Measurements from ENCODE around the gene FN1. TPM values are rescaled to one million over a fixed set of nuclear protein-coding genes. Genes with fewer than 3 reads are reported as not detected.

FN1 gene
- polyA plus RNA-seq, 3 donors from 2014 or later, result 0.69 TPM; not detected in 2

- Mint-ChIP-seq H3K27me3 (ENCODE audit: low read depth in 3 of 3) (peaks cover 0 to 3% (median 3%) of the 10 kb centered on the region in 3 donors), H3K4me3 (no peak overlapping the region), H3K9me3 (no peaks in the 10 kb centered on the region), H3K36me3 (no peaks in the 10 kb centered on the region), H3K27ac (no peak overlapping the region), H3K4me1 (no peaks in the 10 kb centered on the region)
- no peak for DNase-seq
Measured at GRCh38 chr2:215399067-215399716, 36.7 kb downstream of the FN1 start.

- Mint-ChIP-seq H3K27me3 (ENCODE audit: low read depth in 3 of 3) (peaks cover 0 to 3% (median 3%) of the 10 kb centered on the region in 3 donors), H3K9me3 (no peaks in the 10 kb centered on the region), H3K36me3 (no peaks in the 10 kb centered on the region), H3K27ac (no peak overlapping the region), H3K4me1 (no peaks in the 10 kb centered on the region), H3K4me3 (no peak overlapping the region)
- no peak for DNase-seq
Measured at GRCh38 chr2:215397632-215398341, 38.1 kb downstream of the FN1 start.

GRCh38 chr2:215396595-215397313 is 39.1 kb downstream of the FN1 start:
- Mint-ChIP-seq H3K9me3 (no peaks in the 10 kb centered on the region), H3K27ac (no peak overlapping the region), H3K36me3 (no peaks in the 10 kb centered on the region), H3K4me1 (no peaks in the 10 kb centered on the region), H3K4me3 (no peak overlapping the region), H3K27me3 (ENCODE audit: low read depth in 3 of 3) (peaks cover 0 to 3% (median 3%) of the 10 kb centered on the region in 3 donors)
- DNase-seq, result no peak

- no peak for DNase-seq
Measured at GRCh38 chr2:215395687-215396460, 40.0 kb downstream of the FN1 start.

GRCh38 chr2:215394102-215394805 is 41.6 kb downstream of the FN1 start:
- Mint-ChIP-seq H3K9me3 (no peaks in the 10 kb centered on the region), H3K36me3 (no peaks in the 10 kb centered on the region), H3K4me3 (no peak overlapping the region), H3K27me3 (ENCODE audit: low read depth in 3 of 3) (peaks cover 3 to 5% (median 5%) of the 10 kb centered on the region in 3 donors), H3K4me1 (no peaks in the 10 kb centered on the region), H3K27ac (no peak overlapping the region)
- DNase-seq, result no peak

More at GRCh38 chr2:215395687-215396460, 40.0 kb downstream of the FN1 start:
- Mint-ChIP-seq H3K36me3 (no peaks in the 10 kb centered on the region), H3K4me1 (no peaks in the 10 kb centered on the region), H3K27ac (no peak overlapping the region), H3K27me3 (ENCODE audit: low read depth in 3 of 3) (peaks cover 0 to 3% (median 3%) of the 10 kb centered on the region in 3 donors), H3K4me3 (no peak overlapping the region), H3K9me3 (no peaks in the 10 kb centered on the region)

- H3K27me3 Mint-ChIP-seq (ENCODE audit: low read depth in 3 of 3), result peaks cover 3 to 5% (median 5%) of the 10 kb centered on the region in 3 donors
Measured at GRCh38 chr2:215392687-215393270, 43.1 kb downstream of the FN1 start.

GRCh38 chr2:215392164-215392563 is 43.7 kb downstream of the FN1 start:
- no peaks in the 10 kb centered on the region for H3K9me3 Mint-ChIP-seq
- no peak for DNase-seq
- no peak overlapping the region for H3K4me3 Mint-ChIP-seq
- no peak overlapping the region for H3K27ac Mint-ChIP-seq
- no peaks in the 10 kb centered on the region for H3K4me1 Mint-ChIP-seq
- no peaks in the 10 kb centered on the region for H3K36me3 Mint-ChIP-seq
- H3K27me3 Mint-ChIP-seq (ENCODE audit: low read depth in 3 of 3), result peaks cover 3 to 5% (median 5%) of the 10 kb centered on the region in 3 donors

More at GRCh38 chr2:215392687-215393270, 43.1 kb downstream of the FN1 start:
- Mint-ChIP-seq H3K9me3 (no peaks in the 10 kb centered on the region), H3K4me3 (no peak overlapping the region), H3K36me3 (no peaks in the 10 kb centered on the region), H3K4me1 (no peaks in the 10 kb centered on the region), H3K27ac (no peak overlapping the region)
- DNase-seq, result no peak

- H3K4me1 Mint-ChIP-seq, result no peaks in the 10 kb centered on the region
- peaks cover 0 to 2% (median 0%) of the 10 kb centered on the region in 6 donors for H3K9me3 Mint-ChIP-seq
- H3K27ac Mint-ChIP-seq, result no peak overlapping the region
- no peak for DNase-seq
- H3K27me3 Mint-ChIP-seq (ENCODE audit: low read depth in 3 of 3), result peaks cover 3 to 5% (median 5%) of the 10 kb centered on the region in 3 donors
- H3K36me3 Mint-ChIP-seq, result no peaks in the 10 kb centered on the region
- no peak overlapping the region for H3K4me3 Mint-ChIP-seq
Measured at GRCh38 chr2:215391531-215391930, 44.3 kb downstream of the FN1 start.

- Mint-ChIP-seq H3K27ac (no peak overlapping the region), H3K27me3 (ENCODE audit: low read depth in 3 of 3) (peaks cover 3 to 5% (median 5%) of the 10 kb centered on the region in 3 donors), H3K36me3 (no peaks in the 10 kb centered on the region), H3K4me3 (no peak overlapping the region), H3K9me3 (peaks cover 0 to 3% (median 0%) of the 10 kb centered on the region in 6 donors), H3K4me1 (no peaks in the 10 kb centered on the region)
- no peak for DNase-seq
Measured at GRCh38 chr2:215390550-215390913, 45.3 kb downstream of the FN1 start.

- Mint-ChIP-seq H3K4me1 (no peaks in the 10 kb centered on the region), H3K4me3 (no peak overlapping the region), H3K9me3 (peaks cover 0 to 3% (median 0%) of the 10 kb centered on the region in 6 donors), H3K36me3 (no peaks in the 10 kb centered on the region), H3K27ac (no peak overlapping the region), H3K27me3 (ENCODE audit: low read depth in 3 of 3) (peaks cover 0 to 5% (median 2%) of the 10 kb centered on the region in 3 donors)
- DNase-seq, result no peak
Measured at GRCh38 chr2:215388002-215388728, 47.7 kb downstream of the FN1 start.

GRCh38 chr2:215386566-215386965 is 49.3 kb downstream of the FN1 start:
- Mint-ChIP-seq H3K27ac (no peak overlapping the region), H3K4me1 (no peaks in the 10 kb centered on the region), H3K9me3 (peaks cover 0 to 3% (median 0%) of the 10 kb centered on the region in 6 donors), H3K36me3 (no peaks in the 10 kb centered on the region), H3K4me3 (no peak overlapping the region), H3K27me3 (ENCODE audit: low read depth in 3 of 3) (peaks cover 2 to 5% (median 2%) of the 10 kb centered on the region in 3 donors)
- no peak for DNase-seq

- Mint-ChIP-seq H3K27me3 (ENCODE audit: low read depth in 3 of 3) (peaks cover 0 to 4% (median 0%) of the 10 kb centered on the region in 3 donors), H3K4me1 (no peaks in the 10 kb centered on the region), H3K9me3 (peaks cover 0 to 3% (median 0%) of the 10 kb centered on the region in 6 donors), H3K4me3 (no peak overlapping the region), H3K27ac (no peak overlapping the region), H3K36me3 (no peaks in the 10 kb centered on the region)
- DNase-seq, result no peak
Measured at GRCh38 chr2:215384710-215385109, 51.2 kb downstream of the FN1 start.
